HG03097 (cell line): ENCODE results near the gene C4orf17.

Experiments
- ATAC-seq: cut with Tn5 transposase; IDR thresholded peaks from one replicate; pipeline ENCODE4 v1.9.1; 2021; ENCODE audit not compliant: unreplicated experiment, low FRiP score

Gene C4orf17

DNA sequence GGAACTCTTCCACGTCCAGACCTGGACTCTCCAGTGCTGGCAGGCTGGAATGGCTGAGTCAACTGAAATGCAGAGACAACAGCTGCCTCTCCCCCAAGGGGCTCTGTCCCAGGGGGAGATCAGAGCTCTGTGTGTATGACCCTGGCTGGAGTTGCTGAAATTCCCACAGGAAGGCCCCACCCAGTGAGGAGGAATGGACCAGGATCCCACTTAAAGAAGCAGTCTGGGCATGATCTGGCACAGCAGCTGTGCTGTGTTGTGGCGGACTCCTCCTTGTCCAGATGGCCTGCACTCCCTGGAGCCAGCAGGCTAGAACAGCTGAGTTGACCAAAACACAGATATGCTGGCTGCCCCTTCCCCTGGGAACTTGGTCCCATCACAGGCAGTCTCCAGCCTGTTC lies 25.4 kb downstream of the C4orf17 start:
- no peak for ATAC-seq

DNA sequence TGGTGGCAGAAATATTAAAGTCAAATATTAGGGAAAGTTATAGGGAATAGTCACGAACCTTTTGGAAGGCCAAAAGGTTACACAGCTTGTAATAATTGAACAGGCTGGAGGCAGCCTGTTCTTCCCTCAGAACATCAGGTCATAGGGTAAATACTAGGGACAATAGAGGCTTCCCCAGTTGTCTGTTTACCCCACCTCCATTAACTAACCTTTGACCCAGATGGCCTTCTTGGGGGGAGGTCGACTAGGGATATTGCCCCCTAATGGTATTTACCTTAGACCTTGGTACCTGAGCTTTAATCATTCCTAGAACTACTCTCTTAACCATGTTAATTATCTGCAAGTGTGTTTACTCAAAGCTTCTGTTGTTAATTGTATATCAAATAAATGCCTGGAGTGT lies 26.0 kb downstream of the C4orf17 start:
- ATAC-seq = no peak

DNA sequence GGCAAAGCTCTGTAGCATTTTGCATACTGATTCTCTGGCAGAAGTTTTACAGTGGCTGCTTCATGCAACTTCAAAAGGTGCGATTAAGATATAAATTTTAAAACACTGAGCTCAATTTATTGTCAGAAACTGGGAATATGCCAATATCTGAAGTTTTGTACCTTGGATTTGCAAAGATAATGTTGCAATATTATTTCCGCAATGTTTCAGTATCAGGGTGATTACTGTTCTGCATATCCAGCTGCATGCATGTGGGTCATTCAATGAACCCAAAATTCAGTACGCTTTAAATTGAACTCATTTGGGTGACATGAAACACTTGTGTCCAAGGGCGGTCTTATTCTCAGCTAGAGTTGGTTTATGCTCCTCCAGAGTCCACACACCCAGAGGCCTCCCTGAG lies 26.9 kb downstream of the C4orf17 start:
- no peak for ATAC-seq

DNA sequence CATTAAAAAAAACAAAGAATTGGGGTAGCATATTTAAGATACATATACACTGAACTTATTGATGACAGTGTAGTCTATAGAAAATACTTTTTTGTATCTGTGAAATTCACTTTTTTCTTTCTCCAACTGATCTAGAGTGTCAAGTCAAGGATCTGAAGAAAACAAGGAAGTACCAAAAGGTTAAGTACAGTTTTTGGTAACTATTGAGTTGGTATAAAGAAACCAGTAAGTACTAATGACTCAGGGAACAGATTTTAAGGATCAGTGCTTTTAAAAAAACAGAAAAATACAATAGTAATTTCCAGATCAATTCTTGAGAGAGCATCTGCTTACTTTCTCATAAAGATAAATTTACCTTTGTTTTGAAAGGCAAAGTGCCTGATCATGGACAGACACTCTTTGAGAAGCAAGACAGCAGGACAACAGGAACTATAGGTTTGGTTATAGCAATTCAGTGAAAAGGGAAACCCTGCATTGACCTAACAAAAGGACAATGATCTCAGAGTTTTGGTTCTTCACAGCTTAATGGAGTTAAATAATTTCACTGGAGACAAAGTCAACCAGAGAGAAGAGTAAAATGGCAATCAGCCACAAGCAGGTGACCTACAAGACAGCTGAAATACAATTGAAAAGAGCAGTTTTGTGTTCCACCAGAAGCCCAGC lies 29.6 kb downstream of the C4orf17 start:
- ATAC-seq = no peak

DNA sequence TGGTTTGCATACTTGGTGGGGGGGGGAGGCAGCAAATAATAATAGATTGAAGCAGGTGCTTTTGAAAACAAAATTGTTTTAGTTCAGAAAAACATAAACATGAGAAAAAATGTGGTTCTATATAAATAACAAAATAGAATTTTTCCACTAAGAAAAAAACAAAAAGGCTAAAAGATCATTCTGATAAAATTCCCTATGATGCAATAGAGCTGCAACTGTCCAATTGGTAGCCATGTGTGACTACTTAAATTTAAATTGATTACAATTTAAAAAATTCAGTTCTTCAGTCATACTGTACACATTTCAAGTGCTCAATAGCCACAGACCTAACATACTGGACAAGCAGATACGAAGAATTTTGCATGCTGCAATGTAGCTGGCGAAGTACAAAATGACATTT lies 42.1 kb downstream of the C4orf17 start:
- no peak for ATAC-seq

DNA sequence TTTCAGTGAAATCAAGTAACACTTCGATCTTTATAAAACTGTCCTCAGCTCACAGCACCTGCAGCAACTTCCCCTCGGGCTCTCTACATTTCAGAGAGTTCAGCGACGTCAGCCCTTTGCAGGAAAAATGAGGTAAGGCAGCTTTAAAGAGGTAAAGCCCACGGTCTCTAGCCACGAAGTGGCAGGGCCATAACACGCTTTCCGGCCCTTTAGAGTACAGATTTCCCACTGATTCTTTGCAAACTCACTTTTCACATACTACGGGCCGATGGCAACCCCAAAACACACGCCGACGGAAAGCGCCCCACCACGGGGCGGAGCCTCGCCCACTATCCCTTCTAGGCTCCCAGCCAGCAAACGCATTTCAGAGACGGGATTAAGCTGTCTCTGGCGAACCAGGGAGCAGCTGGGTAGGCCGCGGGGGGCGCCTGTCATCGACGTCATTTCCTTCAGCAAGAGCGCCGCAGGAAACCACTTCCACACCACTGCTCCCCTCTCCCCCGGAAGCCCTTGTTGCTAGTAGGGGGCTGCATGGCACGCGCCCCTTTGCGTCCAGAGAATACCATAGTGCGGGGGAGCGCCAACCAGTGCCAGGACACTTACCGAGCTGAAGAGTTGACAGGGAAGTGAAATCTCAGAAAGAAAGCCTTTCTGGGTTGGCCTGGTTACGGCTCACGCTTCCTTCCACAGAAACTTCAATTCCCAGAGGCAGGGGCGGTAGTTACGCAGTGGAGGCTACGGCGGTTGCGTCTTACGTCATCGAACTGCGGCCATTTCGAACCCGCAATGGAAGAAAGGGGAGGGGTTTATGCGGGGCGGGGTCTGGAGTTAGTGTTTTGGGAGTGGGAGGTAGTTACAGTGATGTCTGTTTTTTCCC lies 52.7 kb downstream of the C4orf17 start, which contains the start of gene TRMT10A:
Gene TRMT10A (minus strand): TSS at position 730 of the 877 bp plus-strand sequence. CDS start 4,701 bp downstream, outside the sequence.
- ATAC-seq = peak; percentile 96

DNA sequence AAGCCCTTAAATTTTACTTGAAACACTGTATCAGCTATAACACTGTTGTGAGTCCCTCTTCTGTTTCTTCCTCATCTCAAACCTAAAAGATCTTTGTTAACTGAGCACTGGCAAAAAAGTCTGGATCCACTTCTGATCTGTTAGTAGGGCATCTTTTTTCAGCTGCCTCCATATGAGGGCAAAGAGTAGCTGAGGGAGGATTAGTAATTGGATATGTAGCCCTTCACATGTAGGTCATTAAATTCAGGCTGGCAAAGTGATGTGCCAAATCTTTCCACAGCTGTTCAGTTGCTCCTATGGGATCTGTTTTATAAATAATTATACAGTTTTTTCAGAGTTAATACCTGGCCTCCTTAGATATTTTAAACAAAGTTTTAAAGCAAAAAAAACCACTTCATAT lies 54.1 kb downstream of the C4orf17 start:
- no peak for ATAC-seq

DNA sequence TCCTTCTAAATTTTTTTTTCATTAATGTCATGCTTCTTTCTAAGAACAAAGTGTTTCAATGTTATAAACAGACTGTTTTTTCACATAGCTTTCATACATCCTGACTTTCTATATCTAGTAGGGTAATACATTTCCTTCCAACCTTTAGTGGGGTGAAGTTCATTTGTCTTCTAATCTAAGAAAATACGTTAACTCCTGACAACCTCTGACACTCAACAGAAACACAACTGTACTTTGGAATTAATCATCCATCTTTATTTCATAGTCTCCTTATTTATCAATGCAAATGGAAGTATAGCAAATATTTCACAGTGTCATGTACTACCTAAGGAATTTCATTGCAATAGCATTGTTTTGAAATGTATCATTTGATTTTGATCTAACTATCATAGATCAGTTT lies 61.1 kb downstream of the C4orf17 start:
- no peak for ATAC-seq

DNA sequence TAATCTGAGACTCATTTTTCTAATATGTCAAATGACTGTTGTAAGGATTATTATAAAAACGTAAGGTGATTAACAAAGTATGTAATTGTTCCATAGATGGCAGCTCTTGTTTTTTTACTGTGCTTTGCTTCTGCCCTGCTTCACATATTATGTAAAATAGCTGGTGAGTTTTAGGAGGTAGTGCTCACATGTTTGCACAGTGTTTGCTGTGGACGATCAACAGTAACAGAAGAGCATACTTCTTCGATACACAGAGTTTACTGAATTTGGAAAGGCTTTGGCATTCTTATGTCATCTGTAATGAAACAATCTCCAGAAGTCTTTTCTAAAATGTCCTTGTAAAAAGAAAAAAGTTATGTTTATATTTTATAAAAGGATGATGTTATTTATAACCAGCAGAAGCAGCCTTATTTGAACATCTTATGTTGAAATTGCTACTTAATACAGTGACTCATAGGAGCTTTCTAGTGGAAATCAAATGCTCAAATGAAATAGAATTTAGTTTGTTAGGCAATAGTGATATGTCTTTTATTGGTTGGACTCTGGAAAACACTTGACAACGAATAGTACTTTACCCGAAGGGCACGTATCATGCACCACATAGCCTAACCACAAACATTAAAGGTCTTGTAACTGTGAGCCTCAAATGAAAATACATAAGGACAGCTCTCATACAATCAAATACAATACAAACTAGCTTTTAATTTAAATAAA lies 61.9 kb downstream of the C4orf17 start:
- no peak for ATAC-seq

DNA sequence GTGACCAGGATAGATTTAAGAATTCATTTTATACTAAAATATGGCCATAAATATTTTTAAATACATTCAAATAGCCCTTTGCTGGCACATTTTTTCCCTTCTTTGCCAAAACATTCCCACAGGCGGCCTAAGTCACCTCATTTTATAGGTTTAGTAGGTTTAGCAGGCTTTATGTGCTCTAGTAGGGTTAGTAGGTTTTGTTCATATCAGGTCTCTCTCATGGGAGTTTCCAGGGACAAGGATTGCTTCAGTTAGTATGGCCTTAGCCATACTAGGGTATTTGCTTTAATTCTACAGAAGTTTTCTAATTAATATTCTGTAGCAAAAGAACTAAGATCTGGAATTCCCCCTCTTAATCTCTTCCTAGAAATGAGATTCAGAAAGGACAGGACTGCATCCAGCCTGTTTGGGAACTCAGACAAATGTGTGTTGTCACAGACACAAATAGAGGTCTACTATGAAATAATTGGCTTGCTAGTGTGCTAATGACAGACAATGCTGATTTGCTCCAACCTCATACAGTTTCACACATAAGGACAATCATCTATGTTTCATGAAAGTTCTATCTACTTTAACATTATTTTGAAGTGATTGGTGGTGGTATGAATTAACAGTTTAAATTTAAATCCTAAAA lies 63.0 kb downstream of the C4orf17 start:
- ATAC-seq = no peak

DNA sequence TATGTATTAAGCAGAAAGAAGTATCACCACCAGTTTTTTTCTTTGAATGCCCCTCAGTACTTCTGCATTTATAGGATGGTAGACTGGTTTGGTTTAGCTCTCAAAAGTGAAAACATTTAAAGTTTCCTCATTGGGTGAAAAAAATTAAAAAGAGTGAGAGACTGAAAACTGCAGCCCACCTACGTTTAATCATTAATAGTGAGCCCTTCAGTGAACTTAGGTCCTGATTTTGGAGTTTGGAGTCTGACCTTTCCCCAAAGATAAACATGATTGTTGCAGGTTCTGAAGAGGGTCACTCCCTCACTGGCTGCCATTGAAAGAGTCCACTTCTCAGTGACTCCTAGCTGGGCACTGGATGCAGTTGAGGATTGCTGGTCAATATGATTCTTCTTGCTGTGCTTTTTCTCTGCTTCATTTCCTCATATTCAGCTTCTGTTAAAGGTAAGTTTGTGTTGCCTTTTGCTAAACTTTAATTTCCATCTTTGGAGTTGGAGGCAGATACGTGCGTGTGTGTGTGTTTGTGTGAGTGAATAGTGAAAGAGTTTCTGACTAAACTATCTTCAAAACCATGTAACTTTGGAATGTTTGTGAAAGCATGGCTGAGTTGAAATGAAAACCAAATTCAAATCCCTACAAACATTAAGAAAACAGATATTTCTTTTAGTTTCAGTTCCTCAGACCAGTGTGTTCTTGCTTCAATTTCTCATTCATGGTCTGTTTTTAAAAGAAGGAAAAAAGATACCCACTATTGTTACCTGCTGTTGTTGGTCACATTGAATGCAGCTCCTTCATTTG lies 63.9 kb downstream of the C4orf17 start, which contains the start of gene MTTP:
Gene MTTP (plus strand): TSS at position 295 of the 795 bp plus-strand sequence. CDS start 86 bp downstream, at position 381.
- peak; percentile 63 for ATAC-seq

DNA sequence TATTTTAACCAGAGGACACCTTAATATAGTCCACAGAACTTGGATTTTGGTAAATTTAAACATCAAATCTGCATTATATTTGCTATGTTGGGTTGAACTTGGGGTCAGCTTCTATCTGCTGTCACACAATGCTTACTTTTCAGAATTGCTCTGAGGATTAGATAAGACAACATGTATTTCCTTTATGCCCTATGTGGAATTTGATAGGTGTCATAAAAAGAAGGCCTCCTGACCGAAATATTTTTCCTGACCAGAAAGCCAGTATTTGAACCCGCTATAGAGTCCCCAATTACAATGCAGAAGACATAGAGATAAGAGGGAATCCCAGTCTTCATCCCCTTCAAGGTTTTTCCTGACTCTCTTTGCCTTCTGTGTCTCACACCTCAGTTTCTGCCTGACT lies 67.9 kb downstream of the C4orf17 start:
- ATAC-seq = no peak

DNA sequence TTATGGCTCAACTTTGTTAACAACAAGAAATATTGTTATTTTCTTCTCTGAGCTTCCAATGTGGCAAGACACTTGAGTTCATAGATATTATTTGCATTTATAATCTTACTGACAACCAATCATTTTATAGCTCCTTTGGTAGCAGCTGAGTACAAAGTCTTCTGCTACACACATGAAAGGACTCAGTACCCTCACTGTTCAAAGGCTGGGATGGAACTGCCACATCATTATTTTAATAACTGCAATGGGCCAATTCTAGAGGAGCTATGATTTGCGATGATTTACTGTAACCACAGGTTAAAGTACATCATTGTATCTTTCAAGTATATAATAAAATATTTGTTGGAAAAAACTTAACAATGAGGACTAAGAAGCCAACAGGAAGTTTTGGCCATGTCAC lies 74.7 kb downstream of the C4orf17 start:
- no peak for ATAC-seq

DNA sequence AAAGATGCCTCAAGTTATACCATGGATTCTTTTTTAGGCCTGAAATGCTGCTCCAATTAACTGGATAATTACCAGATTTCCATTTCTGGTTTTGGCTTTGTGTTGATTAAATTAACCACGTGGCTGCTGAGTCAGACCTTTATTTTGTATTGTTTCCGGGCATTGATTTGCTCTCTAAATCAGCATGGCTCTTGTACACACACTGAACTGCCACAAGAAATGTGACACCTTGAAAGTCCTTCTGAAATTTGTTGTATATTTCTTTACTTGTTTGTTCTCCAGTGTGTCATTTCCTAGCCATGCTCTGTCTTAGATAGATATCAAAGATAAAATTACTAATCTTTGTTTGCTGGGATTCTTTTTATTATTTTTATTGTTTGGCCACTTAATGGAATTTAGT lies 75.5 kb downstream of the C4orf17 start:
- no peak for ATAC-seq

DNA sequence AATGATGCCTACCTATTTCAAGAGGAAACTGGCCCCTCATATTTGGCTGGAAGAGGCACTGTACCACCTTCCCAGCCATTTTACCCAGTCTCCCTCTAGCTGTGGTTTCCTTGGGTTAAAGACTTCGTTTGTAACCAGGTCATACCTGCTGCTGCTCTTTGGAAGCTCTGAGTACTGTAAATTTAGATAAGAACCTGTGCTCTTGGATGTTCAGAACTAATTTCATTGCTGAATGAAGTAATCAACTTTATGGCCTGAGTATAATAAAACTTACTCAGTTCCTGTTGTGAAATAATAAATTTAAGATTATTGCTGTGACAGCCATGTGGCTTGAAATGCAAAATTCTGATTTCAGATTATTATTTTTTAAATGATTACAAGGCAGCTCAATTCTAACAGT lies 76.0 kb downstream of the C4orf17 start:
- no peak for ATAC-seq

DNA sequence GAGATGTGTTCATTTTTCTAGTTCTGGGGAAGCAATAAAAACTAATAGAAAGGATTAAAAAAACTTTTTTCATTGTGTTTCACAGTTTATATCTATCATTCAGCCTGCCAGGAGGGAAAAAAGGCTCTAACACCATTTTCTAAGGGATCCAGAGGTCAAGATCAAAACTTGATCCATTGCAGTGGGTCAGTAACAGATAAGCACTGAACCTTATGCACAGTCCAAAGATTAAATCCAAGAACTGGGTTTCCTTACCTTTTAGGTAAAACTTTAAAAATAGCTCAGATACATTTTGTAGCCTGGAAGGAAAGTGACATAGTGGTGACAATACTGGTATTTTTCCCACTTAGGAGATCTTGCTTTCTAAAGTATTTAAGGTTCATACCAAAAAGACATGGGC lies 76.5 kb downstream of the C4orf17 start:
- ATAC-seq = no peak

DNA sequence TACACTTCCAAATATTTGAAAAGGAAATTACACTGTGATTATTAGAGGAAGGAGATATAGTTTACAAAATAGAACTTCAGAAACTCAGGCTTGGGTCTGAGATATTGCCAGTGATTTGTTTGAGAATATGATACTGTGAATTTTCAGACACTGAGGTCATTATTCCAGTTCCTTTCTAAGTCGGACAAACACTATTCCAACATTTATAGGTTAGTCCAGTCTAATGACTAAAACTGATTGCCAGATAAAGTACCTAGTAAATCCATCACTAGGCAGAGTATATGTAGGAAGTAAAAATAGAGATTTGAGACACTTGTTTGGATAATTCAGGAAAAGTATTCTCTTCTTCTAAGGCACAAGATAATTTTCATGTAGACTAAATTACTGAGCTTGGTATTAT lies 77.0 kb downstream of the C4orf17 start:
- no peak for ATAC-seq

DNA sequence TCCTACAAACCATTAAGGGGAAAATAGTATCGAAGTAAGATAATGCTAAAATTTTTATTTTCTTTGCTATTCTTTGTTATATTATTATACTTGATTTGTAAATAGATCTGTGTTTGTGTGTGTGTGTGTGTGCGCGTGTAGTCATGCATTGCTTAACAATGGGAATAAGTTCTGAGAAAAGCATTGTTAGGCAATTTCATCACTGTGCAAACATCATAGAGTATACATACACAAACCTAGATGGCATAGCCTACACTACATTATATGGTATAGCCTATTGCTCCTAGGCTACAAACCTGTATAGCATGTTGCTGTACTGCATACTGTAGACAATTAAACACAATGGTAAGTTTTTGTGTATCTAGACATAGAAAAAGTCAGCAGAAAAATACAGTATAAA lies 80.9 kb downstream of the C4orf17 start:
- ATAC-seq = no peak
